Activated naive CD4-positive, alpha-beta T cell treated with anti-CD3 and anti-CD28 coated beads, Interleukin-2, amount 10 ng/mL, durations not matched to agents 5 hours and 36 hours (primary cell): Measurements from ENCODE around the gene CUL3. TPM values are rescaled to one million over a fixed set of nuclear protein-coding genes. Genes with fewer than 3 reads are reported as not detected.

Experiments
- total RNA-seq, 2 experiments: library from RNA; stranded (reverse); gene quantifications; one replicate each; pipeline ENCODE4 v1.2.3, GENCODE V29; 2021

The CUL3 gene
- 10 to 100 TPM; 68.1 to 69.9 TPM for total RNA-seq

GRCh38 chr2:224585211-224586088, at the start of gene CUL3:
Gene CUL3 (minus strand): TSS chr2:224585363. CDS start chr2:224585009, 354 bp downstream.

Other genes starting within 250 kb of the CUL3 start
- under 1 TPM; 0.55 to 0.58 TPM for gene FAM124B, start 183.3 kb downstream of the CUL3 start, total RNA-seq
- not detected for gene CCDC195, start 131.0 kb upstream of the CUL3 start, total RNA-seq